HG02763 (cell line): ENCODE results near the gene KLHL24.
A peak's percentile ranks its signal among the peaks of the same experiment; 100 is the strongest.
"Not testable (repeated sequence)": the region's sequence is repeated elsewhere in the genome, so short reads cannot be mapped to it uniquely, and the experiment has no call there.

Experiments used
- ATAC-seq: cut with Tn5 transposase; IDR thresholded peaks from one replicate; pipeline ENCODE4 v1.9.1; 2021; ENCODE audit warnings: mild to moderate bottlenecking, moderate library complexity; ENCODE audit not compliant: unreplicated experiment

KLHL24 gene

DNA sequence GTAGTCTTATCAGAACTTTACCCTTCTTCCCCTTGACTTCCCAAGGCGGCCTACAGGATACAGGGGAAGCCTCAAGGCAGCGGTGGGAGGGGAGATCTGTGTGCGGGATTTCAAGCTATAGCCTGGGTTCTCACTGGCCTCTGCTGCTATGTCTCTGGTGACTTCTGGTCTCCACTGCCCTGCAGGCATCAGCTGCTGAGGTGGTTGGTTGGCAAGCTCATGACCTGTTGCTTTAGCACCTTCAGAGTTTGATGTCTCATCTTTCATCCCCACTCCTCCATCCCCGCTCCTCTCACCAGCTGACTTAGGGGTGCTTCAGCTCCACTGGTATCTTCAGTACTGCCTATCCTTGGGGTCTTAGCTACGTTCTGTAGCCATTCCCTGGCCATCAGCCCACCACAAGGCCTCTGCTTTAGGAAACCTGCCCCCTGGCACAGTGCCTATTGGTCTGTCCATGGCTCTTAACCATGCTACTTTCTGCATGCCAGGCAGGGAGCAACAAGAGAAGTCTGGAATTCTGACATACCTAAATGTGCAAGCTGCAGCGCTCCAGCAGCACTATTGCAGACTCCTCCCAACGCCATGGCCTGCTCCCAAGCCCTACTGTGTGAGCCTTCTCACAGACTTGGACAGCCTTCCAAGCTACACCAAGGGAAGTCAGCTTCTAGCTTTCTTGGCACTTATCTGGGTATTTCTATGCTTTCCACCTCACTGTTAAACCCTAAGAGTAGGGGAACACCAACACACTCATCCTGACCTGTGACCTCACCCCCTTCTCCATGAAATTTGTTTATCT lies 60.3 kb downstream of the KLHL24 start:
- ATAC-seq: no peak

DNA sequence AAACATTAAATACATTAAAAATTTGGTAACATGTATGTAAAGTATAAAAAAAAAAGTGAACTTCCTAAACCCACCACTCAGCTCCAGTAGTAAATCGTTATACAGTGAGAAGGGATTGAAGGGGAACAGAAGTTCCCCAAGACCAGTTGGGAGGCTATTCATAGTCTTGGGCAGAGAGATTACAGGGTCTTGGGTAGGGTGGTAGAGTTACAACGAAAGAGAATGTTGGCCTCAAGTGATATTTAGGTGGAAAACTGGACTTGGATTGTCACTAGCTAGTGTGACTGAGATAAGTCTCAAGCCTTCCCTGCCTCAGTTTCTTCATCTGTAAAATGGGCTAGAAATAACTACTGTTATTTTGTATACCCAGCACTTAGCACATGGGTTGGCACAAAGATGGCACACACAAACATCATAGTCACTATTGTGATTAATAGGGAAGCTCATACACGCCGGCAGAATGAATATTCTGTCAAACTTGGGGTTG lies 61.7 kb downstream of the KLHL24 start:
- ATAC-seq: no peak

GRCh38 chr3:183697610-183698317 lies 62.3 kb downstream of the KLHL24 start, which contains the start of gene YEATS2:
Gene YEATS2, plus strand, starts transcription at chr3:183697797. Its CDS starts 17,366 bp downstream, at chr3:183715163.
- ATAC-seq: peak; percentile 72

GRCh38 chr3:183698318-183698751 lies 62.9 kb downstream of the KLHL24 start:
- peak; percentile 20 for ATAC-seq

DNA sequence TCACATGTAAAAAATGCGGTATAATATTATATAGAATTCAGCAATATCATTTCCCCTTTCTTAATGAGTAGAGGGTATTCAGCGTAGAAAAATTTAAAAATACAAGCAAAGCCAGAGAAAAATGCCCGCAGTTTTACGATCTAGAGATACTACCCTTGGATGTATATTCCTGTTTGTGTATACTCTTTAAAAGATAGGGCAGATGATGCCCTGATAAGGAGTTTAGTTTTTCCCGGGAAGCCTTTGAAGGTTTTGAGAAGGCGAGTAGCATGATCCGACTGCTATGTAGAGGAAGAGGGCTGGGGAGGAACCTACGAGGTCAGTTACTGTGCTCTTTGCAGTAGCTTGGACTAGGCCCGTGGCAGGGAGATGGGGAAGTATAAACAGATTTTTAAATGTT lies 63.3 kb downstream of the KLHL24 start:
- ATAC-seq: no peak

DNA sequence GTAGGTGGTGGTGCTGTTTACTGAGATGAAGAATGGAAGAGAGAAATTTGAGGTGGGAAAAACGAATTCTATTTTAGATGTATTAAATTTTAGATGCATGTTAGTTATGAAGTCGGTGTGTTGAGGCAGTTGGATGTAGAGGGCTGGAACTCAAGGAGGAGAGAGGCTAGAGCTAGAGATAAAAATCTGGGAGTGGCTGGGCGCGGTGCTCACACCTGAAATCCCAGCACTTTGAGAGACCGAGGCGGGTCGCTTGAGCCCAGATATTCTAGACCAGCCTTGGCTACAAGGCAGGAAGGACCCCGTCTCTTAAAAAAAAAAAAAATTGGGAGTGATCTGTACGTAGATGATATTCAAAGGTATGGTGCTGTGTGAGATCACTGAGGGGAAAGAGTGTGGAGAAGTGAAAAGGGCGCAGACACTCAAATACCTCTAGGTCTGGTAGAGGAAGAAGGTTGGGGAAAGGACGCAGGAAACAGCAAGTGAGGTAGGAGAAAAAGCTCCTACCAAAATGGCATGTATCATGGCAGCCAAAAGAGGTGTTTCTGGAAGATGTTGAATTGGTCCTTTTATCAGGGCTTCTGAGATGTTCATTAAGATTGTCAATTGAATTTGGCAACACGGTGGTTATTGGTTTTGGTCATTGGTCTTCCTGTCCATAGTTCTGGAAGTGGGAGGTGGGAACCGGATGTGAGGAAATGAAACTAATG lies 64.0 kb downstream of the KLHL24 start:
- ATAC-seq: no peak

- ATAC-seq: no peak
Measured at GRCh38 chr3:183701744-183702143, 66.3 kb downstream of the KLHL24 start.

DNA sequence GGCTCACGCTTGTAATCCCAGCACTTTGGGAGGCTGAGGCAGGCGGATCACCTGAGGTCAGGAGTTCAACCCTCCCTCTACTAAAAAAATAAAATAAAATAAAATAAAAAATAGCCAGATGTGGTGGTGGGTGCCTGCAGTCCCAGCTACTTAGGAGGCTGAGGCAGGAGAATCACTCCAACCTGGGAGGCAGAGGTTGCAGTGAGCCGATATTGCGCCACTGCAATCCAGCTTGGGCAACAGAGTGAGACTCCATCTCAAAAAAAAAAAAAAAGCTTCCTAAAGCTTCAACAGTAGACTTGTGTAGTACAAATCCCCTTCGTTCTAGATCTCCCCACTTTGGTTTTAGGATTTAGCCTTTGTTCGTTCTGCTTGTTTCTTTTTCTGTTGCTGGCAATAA lies 68.5 kb downstream of the KLHL24 start:
- ATAC-seq: not testable (repeated sequence)

- ATAC-seq: no peak
Measured at GRCh38 chr3:183710231-183710630, 74.8 kb downstream of the KLHL24 start.

DNA sequence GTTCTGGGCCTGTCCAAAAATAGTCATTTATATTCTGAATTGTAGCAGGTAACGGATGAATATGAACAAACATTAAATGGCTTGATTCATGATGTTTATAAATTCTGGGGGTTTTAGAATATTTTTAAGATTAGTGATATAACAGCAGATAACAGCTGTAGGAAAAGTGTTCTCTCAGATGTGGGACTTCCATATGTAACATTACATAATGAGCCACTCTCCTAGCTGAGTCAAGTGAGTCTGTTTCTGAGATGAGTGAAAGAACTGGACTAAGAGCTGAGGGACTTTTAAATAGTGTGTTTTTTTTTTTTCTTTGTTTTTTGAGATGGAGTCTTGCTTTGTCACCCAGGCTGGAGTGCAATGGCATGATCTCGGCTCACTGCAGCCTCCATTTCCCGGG lies 76.1 kb downstream of the KLHL24 start:
- no peak for ATAC-seq

DNA sequence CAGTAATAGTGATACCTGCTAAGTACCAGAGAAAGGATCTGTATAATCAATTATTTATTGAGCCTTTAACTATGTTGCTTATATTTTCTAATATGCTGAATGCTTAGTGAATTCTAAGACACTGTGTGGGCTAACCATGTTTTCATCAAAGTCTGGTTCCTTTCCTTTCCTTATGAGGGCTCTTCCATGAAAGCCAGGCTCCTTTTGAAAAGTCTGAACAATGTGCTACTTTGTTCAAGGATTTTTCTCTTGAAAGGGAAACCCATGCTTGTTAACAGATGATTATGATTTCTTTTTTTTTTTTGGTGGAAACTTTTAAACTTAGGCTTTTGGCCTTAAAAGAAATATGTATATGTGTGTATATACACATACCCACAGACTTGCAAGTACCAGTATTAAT lies 79.2 kb downstream of the KLHL24 start:
- ATAC-seq: no peak

DNA sequence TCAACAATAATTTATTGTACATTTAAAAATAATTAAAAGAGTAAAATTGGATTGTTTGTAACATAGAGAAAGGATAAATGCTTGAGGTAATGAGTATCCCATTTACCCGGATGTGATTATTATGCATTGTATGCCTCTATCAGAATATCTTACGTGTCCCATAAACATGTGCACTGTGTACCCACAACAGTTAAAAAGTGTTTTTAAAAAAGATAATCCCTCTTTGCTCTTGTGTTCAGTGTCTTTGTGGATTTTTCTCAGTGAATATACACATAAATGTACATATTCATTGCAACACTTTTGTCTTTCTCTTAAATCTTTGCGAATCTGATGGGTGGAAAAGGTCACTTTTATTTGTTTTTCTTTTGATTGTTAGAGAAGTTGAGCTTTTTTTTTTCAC lies 82.6 kb downstream of the KLHL24 start:
- no peak for ATAC-seq

DNA sequence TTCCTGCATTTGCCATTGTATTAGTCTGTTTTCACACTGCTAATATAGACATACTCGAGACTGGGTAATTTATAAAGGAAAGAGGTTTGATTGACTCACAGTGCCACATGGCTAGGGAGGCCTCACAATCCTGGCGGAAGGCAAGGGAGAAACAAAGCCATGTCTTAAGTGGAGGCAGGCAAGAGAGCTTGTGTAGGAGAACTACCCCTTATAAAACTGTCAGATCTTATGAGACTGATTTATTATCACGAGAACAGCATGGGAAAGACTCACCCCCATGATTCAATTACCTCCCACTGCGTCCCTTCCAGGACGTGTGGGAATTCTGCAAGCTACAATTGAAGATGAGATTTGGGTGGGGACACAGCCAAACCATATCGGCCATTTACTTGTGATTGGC lies 90.0 kb downstream of the KLHL24 start:
- ATAC-seq: no peak

DNA sequence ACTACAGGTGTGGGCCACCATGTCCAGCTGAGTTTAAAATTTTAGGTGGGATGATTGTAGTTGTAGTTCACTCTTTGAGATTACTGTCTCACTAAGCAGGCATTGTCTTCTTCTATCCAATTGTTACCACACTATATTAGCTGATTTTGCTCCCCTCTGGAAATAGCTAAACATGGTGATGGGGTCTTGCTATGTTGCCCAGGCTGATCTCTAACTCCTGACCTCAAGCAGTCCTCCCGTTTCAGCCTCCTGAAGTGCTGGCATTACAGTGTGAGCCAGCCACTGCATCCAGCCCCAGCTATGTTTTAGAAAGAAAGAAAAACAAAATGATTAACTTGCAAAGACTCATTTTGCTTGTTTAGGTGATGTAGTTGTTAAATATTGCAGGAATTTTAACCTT lies 92.8 kb downstream of the KLHL24 start:
- ATAC-seq: no peak

DNA sequence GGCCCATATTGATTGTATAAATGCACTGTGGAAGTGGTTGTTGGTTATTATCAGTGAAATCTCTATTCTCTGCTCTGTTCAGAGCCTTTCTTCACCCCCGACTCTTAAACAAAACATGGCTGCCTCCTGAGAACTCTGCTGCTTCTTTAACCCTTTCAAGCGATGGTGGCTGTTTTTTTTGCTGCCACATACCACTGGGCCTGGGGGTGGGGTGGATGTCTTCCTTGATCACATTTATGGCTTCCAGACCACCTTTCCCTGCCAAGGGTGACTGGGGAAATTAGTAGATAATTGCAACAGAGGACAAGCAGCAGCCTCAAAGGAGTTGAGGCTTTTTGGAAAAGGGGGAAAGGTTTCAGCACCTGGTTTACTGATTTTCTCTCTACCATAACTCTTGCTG lies 94.9 kb downstream of the KLHL24 start:
- ATAC-seq: no peak

DNA sequence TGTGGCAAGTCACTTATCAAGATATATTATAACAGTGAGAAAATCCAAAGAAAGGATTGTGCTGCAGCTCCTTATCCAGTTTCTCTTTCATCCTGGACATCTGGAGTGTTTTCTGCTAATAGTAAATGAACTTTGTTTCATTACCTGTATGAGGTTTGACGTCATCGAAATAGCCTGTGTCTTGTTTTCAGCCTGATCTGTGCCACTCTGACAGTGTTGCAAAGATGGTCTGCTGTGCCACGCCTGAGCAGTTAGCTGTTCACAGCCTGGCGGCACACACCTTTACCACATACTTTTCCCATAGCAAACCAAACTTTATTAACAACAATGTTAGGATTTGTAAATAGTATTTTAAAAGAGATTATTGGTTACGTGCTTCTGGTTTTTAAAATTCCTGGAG lies 96.2 kb downstream of the KLHL24 start:
- no peak for ATAC-seq

GRCh38 chr3:183733553-183733952 lies 98.1 kb downstream of the KLHL24 start:
- no peak for ATAC-seq
